DOHH2 (cell line): ENCODE data around the gene PEMT.

Experiments
- H3F3A ChIP-seq: fragments of 200-600 bp; sonication (generic), shearing (Covaris generic); 2 replicates; pipeline ENCODE4 v1.6.0; 2016; ENCODE audit warnings: antibody characterized with exemption, mild to moderate bottlenecking; ENCODE audit not compliant: control insufficient read depth, insufficient read depth
- H3K27ac ChIP-seq: fragments of 200-600 bp; sonication (generic); 2 replicates; pipeline ENCODE4 v1.5.1; 2014; ENCODE audit warnings: low read depth, mild to moderate bottlenecking, low read length, moderate library complexity
- H3K27me3 ChIP-seq: fragments of 200-600 bp; sonication (generic); 2 replicates; pipeline ENCODE4 v1.6.1; 2014; ENCODE audit warnings: mild to moderate bottlenecking, low read length, mixed read lengths; ENCODE audit not compliant: control insufficient read depth
- H3K36me3 ChIP-seq: fragments of 200-600 bp; sonication (generic); 2 replicates; pipeline ENCODE4 v1.6.1; 2014; ENCODE audit warnings: mild to moderate bottlenecking, low read length, moderate library complexity, mixed read lengths; ENCODE audit not compliant: control insufficient read depth
- H3K4me1 ChIP-seq: fragments of 200-600 bp; sonication (generic); 2 replicates; pipeline ENCODE4 v1.6.1; 2014; ENCODE audit warnings: mild to moderate bottlenecking, low read length, mixed read lengths; ENCODE audit not compliant: control insufficient read depth
- H3K4me2 ChIP-seq: fragments of 200-600 bp; sonication (generic); 2 replicates; pipeline ENCODE4 v1.6.0; 2014; ENCODE audit warnings: mild to moderate bottlenecking, low read length, moderate library complexity
- H3K4me3 ChIP-seq: fragments of 200-600 bp; sonication (generic); 2 replicates; pipeline ENCODE4 v1.5.1; 2014; ENCODE audit warnings: mild to moderate bottlenecking, low read length, mixed read lengths
- H3K79me2 ChIP-seq: fragments of 200-600 bp; sonication (generic); 2 replicates; pipeline ENCODE4 v1.6.1; 2014; ENCODE audit warnings: mild to moderate bottlenecking, low read length, mixed read lengths; ENCODE audit not compliant: control insufficient read depth
- H3K9me2 ChIP-seq: fragments of 200-600 bp; sonication (generic); replicated peaks from 2 replicates; pipeline ENCODE4 v1.6.1; 2014; ENCODE audit warnings: mild to moderate bottlenecking, low read length, mixed read lengths; ENCODE audit not compliant: control insufficient read depth
- H3K9me3 ChIP-seq: fragments of 200-600 bp; sonication (generic); 2 replicates; pipeline ENCODE4 v1.6.1; 2014; ENCODE audit warnings: antibody characterized with exemption, low read length, mixed read lengths; ENCODE audit not compliant: control insufficient read depth, insufficient read depth
- H4K20me1 ChIP-seq: fragments of 200-600 bp; sonication (generic); 2 replicates; pipeline ENCODE4 v1.6.0; 2014; ENCODE audit warnings: low read depth, mild to moderate bottlenecking, antibody characterized with exemption, low read length, moderate library complexity; ENCODE audit not compliant: control insufficient read depth, insufficient read depth
- CTCF ChIP-seq: fragments of 200-600 bp; sonication (generic); IDR thresholded peaks from one replicate; pipeline ENCODE4 v1.5.1; 2014; ENCODE audit warnings: antibody characterized with exemption, mild to moderate bottlenecking, low read depth, low read length; ENCODE audit not compliant: poor library complexity, severe bottlenecking
- EZH2phosphoT487 ChIP-seq: fragments of 200-600 bp; sonication (generic); IDR thresholded peaks from 2 replicates; pipeline ENCODE4 v1.6.1; 2017; ENCODE audit warnings: borderline replicate concordance, mild to moderate bottlenecking, antibody characterized with exemption, low read length, moderate library complexity, mixed read lengths

Gene PEMT

GRCh38 chr17:17469358-17469757 is 122.2 kb downstream of the PEMT start:
- H3K9me2 ChIP-seq: no peaks in the 10 kb centered on the region
- peaks cover 47% of the 10 kb centered on the region for H3K27me3 ChIP-seq
- no peak overlapping the region for H3K4me2 ChIP-seq
- no peaks in the 10 kb centered on the region for H3F3A ChIP-seq
- H3K4me3 ChIP-seq: no peak overlapping the region
- H3K27ac ChIP-seq: no peak overlapping the region
- H3K9me3 ChIP-seq: no peaks in the 10 kb centered on the region
- TF ChIP-seq CTCF (no peak), EZH2phosphoT487 (no peak)
- no peaks in the 10 kb centered on the region for H3K79me2 ChIP-seq
- H4K20me1 ChIP-seq: no peaks in the 10 kb centered on the region
- no peaks in the 10 kb centered on the region for H3K36me3 ChIP-seq
- H3K4me1 ChIP-seq: no peaks in the 10 kb centered on the region

- Histone ChIP-seq H3K79me2 (no peaks in the 10 kb centered on the region), H3K36me3 (no peaks in the 10 kb centered on the region)
Observed at GRCh38 chr17:17468217-17469010, 123.1 kb downstream of the PEMT start.

GRCh38 chr17:17467720-17468119 is 123.8 kb downstream of the PEMT start:
- no peak overlapping the region for H3K4me3 ChIP-seq
- no peaks in the 10 kb centered on the region for H3K36me3 ChIP-seq
- H3K27ac ChIP-seq: no peak overlapping the region
- H3F3A ChIP-seq: no peaks in the 10 kb centered on the region
- H4K20me1 ChIP-seq: no peaks in the 10 kb centered on the region
- no peaks in the 10 kb centered on the region for H3K9me2 ChIP-seq
- no peaks in the 10 kb centered on the region for H3K79me2 ChIP-seq
- peaks cover 53% of the 10 kb centered on the region for H3K27me3 ChIP-seq
- no peaks in the 10 kb centered on the region for H3K4me1 ChIP-seq
- H3K4me2 ChIP-seq: no peak overlapping the region
- no peaks in the 10 kb centered on the region for H3K9me3 ChIP-seq
- TF ChIP-seq EZH2phosphoT487 (no peak), CTCF (no peak)

More at GRCh38 chr17:17468217-17469010, 123.1 kb downstream of the PEMT start:
- TF ChIP-seq EZH2phosphoT487 (no peak), CTCF (no peak)
- no peaks in the 10 kb centered on the region for H3K4me1 ChIP-seq
- no peaks in the 10 kb centered on the region for H3K9me2 ChIP-seq
- no peak overlapping the region for H3K4me3 ChIP-seq
- H3F3A ChIP-seq: no peaks in the 10 kb centered on the region
- H3K27ac ChIP-seq: no peak overlapping the region
- peaks cover 50% of the 10 kb centered on the region for H3K27me3 ChIP-seq
- H4K20me1 ChIP-seq: no peaks in the 10 kb centered on the region
- H3K4me2 ChIP-seq: no peak overlapping the region
- H3K9me3 ChIP-seq: no peaks in the 10 kb centered on the region
